HG03571 (cell line): Measurements from ENCODE around the gene PCTP.

Experiments
- ATAC-seq: cut with Tn5 transposase; IDR thresholded peaks from one replicate; pipeline ENCODE4 v1.9.1; 2021; ENCODE audit not compliant: unreplicated experiment

The PCTP gene

DNA sequence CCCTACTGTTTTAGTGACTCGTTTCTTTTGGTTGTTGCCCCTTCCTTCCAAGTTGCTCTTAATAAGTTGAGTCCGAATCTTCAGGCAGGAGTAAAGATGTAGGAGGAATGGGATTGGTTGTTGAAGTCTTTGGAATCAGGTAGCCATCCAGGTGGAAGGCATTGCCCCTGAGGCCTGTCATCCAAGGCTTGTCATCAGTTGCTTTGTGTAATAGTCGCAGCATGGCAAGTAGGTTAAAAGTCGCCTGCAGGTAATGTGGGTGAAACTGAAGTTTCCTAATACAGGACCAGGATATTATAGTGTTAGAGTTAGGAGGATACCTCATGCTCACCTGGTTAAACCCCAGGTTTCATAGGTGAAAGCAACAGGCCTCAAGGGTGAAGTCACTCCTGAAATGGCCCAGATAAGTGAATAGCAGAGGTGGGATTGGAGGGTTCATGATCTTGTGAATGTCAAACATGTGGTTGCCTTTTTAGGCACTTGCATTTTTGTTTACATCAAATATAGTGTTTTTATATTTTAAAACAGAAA is 934 bp downstream of the PCTP start:
- no peak for ATAC-seq

DNA sequence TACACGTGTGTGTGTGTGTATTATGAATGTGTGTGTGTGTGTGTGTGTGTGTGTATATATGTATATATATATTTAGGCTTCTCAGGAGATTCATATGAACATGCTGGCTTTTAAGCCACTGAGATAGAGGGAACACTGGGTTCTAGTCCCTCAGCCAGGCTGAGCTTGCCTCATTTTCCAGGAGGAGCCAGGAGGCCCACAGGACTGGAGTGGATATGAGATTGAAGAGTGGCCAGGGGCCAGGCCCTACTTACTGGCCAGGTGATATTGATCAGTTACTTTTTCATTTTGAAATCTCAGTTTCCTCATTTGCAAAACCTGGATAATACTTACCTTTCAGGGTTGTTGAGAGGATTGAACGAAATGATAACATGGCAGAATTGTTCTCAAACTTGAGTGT is 5.8 kb downstream of the PCTP start:
- ATAC-seq, result no peak

DNA sequence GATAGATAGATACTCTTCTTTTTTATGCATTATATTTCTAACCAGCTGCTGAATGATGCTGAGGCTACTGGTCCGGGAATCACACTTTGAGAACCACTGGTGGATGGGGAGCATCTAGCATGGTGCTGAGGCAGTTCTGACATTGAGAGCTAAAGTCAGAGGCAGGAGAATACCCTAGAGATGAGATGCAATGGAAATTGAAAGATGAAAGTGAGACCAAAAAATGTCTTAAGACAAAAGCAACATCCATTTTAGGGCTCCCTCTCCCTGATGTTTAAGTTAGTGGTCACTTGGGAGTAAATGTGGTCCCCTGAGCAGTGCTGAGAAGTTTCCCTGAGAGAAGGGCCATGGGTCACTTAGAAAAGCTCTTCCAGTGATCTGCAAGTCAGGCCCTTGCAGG is 6.8 kb downstream of the PCTP start:
- ATAC-seq, result no peak

- no peak for ATAC-seq
Observed at GRCh38 chr17:55758171-55758570, 7.3 kb downstream of the PCTP start.

DNA sequence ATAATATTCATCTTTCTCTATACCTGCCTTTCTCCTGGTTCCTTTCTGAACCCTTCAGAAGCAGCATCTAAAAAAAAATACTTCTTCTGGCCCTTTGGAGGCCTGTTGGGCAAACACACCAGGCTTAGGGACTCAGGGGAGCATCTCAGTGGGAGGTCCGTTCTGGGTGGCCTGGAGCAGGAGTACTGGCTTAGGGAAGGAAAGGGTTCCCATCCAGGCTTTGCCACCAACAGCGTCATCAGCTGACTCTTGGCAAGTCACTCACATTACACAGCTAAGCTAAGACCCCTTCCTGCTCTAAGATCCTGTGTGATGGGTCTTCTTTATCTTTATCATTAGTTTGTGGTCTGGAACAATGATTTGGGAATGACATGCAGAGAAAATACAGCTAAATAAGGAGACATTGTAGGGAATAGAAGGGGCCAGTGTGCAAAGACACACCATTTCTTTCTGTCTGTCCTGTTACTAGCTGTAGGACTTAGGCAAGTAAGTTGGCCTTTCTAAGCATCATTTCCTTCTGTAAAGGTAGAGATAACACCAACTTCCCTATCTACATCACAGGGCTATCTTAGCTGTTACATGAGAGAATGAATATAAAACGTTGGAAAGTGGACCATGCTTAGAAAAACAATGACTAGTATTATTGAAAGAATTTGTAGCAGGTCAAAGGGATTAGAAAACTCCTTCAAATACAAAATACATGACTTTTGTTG is 9.9 kb downstream of the PCTP start:
- no peak for ATAC-seq

DNA sequence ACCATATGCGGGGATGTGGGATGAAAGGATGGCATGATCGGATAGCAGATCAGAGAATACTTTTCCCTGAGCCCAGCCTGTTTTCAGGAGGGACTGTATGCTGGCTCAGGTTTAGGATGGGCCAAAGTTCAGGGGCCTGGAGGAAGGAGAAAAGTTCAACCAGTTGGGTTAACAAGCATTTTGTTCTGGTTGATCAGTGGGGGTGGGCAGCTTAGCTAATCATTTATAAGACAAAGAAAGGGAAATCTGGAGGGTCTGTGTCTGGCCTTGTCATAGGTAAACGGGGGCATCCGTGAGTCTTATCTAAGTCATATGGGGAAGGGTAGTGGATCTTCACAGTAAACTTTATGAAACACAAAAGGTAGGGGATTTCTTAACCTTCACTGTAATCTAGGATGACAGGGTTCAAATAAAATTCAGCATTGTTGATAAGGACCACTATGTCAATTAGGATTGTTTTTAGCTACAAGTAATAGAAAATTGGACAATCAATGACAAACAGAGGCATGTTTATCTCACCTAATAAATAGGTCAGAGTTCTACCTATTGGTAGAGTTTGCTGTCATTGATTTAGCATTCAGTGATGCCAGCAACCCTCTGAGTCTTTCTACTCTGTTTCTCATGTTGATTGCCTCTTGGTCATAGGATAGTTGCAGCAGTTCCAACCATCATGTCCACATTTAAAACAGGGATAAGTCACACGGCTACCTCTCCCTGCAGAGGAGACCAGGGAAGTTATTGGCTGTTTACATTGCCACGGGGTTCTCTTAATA is 11.4 kb downstream of the PCTP start:
- no peak for ATAC-seq

- no peak for ATAC-seq
Observed at GRCh38 chr17:55763856-55764255, 13.0 kb downstream of the PCTP start.

DNA sequence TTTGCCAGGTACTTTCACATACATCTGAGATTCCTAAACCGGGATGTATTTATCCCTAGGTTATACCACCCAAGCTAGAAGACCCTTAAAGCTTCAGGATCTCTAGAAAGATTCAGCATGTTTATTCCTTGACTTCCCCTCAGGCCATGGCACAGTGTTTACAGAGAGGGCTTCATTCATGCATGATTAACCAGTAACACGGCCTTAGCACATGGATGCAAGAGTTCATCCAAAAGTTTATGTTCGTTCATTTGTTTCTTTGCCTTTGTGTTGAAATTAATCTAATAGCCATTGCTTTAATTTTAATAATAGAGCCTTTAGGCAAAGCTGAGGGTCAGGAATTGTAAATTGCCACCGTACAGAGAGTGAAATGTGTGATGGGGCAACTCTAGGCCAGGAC is 13.8 kb downstream of the PCTP start:
- ATAC-seq, result no peak

DNA sequence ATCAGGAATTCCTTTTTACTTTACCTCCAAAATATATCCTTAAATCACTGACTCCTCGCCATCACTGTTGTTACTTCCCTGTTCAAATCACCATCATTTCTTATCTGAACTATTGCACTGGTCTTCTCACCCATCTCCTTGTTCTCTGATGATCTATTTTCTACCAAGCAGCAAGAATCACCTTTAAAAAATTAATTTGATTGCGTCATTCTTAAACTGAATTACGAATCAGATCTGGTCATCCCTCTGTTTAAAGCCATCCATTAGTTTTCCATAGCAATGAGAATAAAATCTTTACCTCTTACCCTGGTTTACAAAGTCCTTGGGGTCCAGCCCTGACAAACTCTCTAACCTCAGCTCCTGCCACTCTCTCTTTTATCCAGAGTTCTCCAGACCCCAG is 14.6 kb downstream of the PCTP start:
- no peak for ATAC-seq

DNA sequence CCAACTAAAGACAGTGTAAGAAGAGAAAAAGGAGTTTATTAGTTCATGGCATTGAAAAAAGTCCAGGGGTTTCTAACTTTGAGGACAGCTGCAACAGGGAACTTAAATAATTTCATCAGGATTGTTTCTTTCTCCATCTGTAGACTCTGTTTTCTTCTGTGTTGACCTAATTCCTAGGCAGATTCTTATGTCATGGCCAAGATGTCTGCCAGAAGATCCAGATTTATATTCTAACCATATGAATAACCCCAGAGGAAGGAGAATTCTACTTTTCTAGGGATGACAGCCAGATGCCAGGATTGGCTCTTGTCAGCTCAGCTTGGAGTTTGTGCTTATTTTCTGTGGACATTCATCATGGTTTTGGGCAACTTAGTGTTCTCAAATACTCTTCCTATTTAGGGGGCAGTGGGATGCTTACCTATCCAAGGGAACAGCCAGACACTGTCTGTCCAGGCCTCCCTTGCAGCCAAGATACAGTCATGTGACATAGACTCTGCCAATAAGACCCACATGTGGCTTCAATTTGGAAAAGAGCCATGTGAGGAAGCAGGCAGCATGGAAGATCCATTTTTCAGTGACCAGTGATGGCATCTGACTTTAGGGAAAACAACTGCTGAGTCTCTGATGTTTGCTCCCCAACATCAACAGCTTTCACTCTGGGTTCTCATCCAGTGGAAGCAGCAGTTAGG is 18.2 kb downstream of the PCTP start:
- ATAC-seq, result no peak

- no peak for ATAC-seq
Observed at GRCh38 chr17:55769625-55770000, 18.8 kb downstream of the PCTP start.

- ATAC-seq, result no peak
Observed at GRCh38 chr17:55770196-55770870, 19.5 kb downstream of the PCTP start.

- ATAC-seq, result no peak
Observed at GRCh38 chr17:55772086-55772485, 21.2 kb downstream of the PCTP start.

DNA sequence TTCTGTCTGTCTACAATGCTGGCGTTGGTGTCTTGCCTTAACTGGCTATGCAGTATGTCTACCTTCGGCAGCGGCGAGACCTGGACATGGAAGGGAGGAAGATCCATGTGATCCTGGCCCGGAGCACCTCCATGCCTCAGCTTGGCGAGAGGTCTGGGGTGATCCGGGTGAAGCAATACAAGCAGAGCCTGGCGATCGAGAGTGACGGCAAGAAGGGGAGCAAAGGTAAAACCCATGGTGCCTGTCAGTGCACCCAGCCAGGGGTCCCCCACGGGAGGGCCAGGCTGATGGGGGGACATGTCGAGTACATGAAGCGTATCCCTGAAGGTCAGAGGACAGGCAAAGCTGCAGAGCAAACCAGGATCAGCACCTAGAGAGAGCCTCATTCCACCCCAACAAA is 22.8 kb downstream of the PCTP start:
- ATAC-seq, result no peak

DNA sequence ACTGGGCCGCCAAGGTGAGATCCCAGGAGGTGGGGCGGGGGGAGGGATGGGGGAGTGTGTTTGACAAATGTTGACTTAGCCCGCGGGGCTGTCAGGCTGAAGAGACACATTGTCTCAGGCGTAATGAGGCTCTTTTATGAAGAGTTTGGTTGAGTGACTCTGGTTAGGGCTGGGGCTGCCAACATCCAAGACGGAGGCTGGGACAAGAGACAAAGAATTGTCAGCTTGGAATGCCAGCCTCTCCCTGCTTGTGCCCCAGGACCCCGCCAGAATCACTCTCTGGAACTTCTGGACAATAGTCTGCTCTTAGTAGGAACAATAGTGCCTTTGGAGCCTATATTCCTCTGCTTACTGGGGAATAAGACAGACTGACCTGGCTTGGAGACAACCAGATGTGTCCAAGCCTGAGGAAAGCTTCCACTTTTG is 24.0 kb downstream of the PCTP start:
- no peak for ATAC-seq

GRCh38 chr17:55776271-55776670 is 25.4 kb downstream of the PCTP start:
- ATAC-seq, result no peak

GRCh38 chr17:55777471-55777971 is 26.7 kb downstream of the PCTP start:
- no peak for ATAC-seq

- ATAC-seq, result no peak
Observed at GRCh38 chr17:55778389-55779118, 27.7 kb downstream of the PCTP start.

DNA sequence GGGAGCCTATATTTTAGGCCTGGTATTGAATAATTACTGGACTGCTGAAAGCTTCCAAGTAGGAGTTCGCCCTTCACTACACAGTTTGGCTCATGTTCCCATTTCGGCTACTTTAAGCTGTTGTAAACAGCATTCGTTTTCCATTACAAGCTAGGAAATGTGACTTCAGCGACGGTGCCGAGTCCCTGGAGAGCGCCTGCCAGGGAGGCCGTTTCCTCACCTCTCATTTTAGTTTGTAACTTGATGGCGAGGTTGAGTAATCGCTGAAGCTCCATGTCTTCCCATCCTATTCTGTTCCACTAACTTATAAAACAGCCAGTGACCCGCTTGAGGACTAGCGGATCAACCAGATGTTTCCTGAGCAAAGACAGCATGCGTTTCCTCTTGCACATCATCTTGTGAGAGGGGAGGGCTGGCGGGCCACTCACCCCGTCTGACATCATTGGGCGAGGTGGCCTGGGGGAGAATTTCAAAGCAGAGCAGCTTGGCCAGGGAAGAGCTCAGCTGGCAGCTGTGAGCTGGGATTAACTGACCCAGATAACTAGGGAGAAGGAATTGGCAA is 32.9 kb downstream of the PCTP start:
- no peak for ATAC-seq

DNA sequence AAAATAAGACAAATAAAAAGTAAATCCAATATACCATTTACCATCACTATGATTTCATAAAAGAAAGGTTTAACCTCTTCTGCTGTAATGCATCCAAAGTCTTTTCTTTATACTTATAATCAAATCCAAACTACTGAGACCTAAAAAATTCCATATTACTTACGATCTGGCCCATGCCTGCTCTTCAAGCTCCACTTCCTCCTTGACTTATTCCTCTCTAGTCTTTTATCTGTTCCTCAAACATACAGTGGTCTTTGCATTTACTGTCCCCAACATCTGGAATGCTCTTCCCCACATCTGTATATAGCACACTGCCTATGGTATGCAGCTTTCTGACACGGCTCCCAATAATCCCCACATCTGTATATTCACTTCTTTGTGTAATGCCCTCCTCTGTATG is 33.8 kb downstream of the PCTP start:
- ATAC-seq, result no peak
